HG02840 (cell line): ENCODE data around the gene RPIA.
"Not testable (repeated sequence)": the region's sequence is repeated elsewhere in the genome, so short reads cannot be mapped to it uniquely, and the experiment has no call there.

ENCODE experiments used
- ATAC-seq: cut with Tn5 transposase; IDR thresholded peaks from one replicate; pipeline ENCODE4 v1.9.1; 2021; ENCODE audit warnings: mild to moderate bottlenecking, moderate library complexity, moderate number of reproducible peaks; ENCODE audit not compliant: unreplicated experiment, low FRiP score

RPIA gene

DNA sequence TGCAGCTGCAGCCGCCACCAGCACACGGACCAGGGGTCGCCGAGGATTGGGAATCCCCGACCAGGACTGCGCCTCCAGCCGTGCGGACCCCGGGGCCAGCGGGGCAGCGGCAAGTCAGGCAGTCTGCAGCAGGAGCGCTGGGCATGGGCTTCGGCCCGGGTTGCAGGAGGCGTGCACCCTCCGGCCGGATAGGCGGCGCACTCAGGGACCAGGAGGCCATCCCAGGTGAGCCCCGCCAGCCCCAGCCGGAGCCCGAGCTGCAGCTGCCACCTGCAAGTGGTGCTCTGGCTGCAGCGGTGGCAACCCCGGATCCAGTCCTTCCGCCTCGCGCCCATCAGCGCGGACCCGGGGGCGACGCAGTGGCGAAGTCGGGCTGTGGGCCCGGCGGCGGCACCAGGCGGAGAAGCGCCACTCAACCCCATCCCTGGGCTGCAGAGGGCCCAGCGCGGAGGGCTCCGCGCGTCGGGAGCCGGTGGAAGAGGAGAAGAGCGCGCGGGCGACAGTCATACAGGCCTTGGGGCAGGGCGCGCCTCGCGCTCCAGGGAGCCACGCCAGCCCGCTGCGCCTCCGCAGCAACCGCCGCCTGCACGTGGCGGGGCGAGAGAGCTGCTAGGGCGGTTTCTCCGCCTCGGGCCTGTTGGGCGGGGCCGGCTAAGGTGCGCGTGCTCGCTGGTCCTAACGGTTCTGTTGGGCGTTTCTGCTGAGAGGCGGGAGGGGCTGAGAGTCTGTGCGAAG is 73.8 kb downstream of the RPIA start:
- ATAC-seq: no peak

DNA sequence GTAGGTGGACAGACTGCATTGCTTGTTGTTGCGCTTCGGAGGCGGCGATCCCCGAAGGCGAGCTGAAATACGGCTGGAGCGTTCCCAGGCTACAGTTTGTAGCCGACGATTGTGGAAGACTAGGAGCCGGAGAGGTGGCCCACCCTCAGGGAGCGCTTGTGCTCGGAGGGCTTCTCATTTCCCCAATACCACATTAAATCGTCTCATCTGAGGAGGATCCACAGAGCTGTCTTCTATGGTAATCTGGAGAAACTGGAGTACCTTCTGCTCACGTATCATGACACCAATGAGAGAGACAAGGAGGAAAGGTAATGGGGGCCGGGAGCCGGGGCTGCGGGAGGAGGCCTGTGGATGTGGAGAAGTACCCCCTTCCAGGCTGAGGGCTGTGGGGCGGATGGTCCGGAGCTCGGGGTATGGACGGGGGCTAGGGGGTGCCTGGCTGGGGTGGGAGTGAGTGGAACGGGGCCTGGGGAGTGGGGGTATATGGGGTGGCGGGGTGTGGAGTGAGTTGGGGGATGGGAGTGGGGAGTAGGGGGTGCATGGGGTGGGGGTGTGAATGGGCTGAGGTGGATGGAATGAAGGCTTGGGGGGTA is 74.5 kb downstream of the RPIA start:
- ATAC-seq: not testable (repeated sequence)

DNA sequence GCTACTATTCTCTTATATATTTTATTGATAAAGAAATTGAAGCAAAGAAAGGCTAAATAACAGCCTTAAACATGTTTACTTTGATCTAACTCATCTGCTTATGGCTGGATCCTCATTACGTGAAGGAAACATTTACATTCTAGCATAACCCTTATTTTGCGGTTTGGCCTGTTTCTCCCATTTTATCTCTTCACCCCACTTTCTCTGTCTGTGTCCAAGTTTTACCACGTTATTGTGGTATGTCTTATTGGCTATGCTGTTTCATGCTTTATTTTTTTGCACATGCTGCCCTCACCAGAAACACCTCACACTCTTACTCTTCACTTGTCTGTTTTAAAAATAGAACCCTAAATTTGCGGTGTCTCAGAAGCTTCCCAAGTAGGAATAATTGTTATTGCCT is 78.5 kb downstream of the RPIA start:
- no peak for ATAC-seq

DNA sequence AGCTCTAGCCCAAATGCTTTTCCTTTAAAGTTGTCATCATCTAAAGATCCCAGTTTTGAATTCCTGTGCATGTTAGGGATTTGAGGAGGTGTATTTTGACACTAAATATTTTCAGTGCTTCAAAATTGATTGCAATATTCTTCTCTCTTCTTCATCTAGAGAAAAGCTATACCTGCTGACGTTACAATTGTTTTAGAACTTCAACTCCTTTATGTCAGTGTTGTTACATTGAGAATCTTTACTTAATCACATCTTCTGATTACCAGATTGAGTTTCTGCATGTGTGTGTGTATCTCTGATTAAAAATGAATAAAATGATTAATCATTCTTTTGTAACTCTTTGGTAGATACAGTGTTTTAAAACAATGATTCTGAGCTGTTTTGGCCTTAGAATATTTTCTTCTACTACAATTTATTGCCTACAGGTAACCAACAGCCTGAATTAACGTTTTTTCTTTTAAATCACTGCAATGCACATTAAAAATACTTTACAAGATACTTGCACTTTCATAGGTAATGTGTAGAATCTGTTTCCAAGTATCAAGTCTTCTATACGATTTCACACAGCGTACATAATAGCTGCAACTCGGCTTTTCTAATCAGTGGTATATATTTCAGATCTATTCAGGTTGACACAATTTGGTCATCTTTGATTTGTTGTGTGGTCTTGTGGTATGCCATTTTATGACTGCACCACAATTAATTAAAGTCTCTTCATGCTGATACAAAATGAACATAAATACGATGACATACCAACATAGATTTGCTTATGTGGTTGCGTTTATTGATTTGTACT is 82.0 kb downstream of the RPIA start:
- not testable (repeated sequence) for ATAC-seq

DNA sequence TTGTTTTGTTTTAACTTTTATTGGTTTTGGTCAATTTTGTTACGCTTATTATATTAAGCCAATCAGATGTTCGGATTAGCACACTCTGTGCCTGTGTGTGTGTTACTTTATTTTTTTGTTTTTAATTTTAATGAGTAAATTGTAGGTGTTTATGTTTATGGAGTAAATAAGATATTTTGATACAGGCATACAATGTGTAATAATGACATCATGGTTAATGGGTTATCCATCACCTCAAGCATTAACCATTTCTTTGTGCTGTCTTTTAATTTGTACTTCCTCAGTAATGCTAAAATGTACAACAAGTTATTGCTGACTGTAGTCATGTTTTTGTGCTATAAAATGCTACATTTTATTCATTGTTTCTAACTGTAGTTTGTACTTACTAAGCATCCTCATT is 97.7 kb downstream of the RPIA start:
- ATAC-seq: not testable (repeated sequence)

DNA sequence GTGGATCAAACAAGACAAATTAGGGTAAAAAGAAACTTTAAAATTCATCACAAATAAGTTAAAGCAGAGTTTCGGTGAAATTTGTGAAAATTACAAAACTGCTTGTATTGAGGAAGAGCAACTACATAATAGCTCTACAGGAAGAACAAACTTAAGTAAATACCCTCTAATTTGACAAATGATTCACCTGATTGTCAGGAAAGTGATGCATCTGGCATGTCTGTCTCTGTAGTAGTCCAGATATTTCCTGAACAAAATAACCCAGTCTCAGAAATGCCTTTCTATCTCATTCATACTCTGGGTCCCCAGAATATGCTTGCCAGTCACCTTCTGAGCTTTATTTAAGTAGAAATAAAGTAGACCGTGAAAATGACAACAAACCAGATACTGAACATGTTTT is 104.5 kb downstream of the RPIA start:
- ATAC-seq: not testable (repeated sequence)

DNA sequence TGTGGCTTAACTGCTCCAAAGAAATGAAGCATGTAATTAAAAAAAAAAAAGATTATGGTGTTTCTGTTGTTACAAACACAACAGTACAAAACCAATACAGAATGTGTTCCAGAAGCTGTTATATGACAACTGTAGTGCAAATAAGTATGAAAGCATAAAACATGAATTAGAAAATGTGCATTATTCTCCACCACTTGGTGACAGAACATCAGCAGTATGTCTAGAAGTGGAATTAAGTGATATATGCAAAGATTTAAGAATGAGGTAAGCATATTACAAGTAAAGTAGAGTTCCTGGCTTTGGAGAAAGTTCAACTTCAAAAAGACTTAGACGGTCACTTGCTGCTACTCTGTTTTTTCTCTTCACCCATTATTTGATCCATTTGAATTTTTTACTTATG is 105.0 kb downstream of the RPIA start:
- ATAC-seq: not testable (repeated sequence)

DNA sequence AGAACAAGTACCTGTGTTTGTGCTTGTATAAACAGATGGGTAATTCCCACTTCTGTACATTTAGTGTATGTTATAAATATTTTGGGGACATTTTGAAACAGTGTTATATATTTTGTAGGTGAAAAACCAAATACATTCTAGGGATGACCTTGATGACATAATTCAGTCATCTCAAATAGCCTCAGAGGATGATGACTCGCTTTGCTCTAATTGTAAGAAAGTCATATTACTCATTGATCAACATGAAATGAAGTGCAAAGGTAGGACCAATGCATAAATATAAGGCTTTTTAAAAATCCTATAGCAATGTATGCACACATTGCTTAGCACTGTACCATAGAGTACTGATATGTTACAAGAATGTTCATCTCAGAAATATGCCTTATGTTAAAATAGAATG is 105.7 kb downstream of the RPIA start:
- ATAC-seq: not testable (repeated sequence)
